Measurements from ENCODE around the gene SPOCK1. TPM values are rescaled to one million over a fixed set of nuclear protein-coding genes. Genes with fewer than 3 reads are reported as not detected.
"Not testable (repeated sequence)": the region's sequence is repeated elsewhere in the genome, so short reads cannot be mapped to it uniquely, and the experiment has no call there.

Gene SPOCK1
- total and polyA plus RNA-seq, 3 donors from 2014 or later, result 63.8 to 111 (median 101) TPM

GRCh38 chr5:137395011-137395755 is 103.9 kb downstream of the SPOCK1 start:
- Histone ChIP-seq H3K36me3 (ENCODE audit: low read depth, missing control alignments) (no peaks in the 10 kb centered on the region), H3K9me3 (no peaks in the 10 kb centered on the region), H3K4me3 (no peak overlapping the region), H3K27me3 (no peaks in the 10 kb centered on the region), H3K4me1 (no peaks in the 10 kb centered on the region), H3K27ac (no peak overlapping the region)
- WGBS, 2 donors, result 93 to 94% methylated on average over 4 of the region's 4 CpGs
- no peak for DNase-seq
- TF ChIP-seq POLR2A (IDR thresholded peaks at IDR 0.05) (no peak), CTCF (IDR thresholded peaks at IDR 0.05) (no peak)
- intact Hi-C loops (cut with DNase I; ENCODE audit: low total_unique reads), result no loop called here

GRCh38 chr5:137394380-137394779 is 104.7 kb downstream of the SPOCK1 start:
- no peaks in the 10 kb centered on the region for H3K4me1 ChIP-seq
- no peak for TF ChIP-seq CTCF (IDR thresholded peaks at IDR 0.05)
- TF ChIP-seq POLR2A (IDR thresholded peaks at IDR 0.05), result no peak
- H3K27me3 ChIP-seq, result no peaks in the 10 kb centered on the region
- DNase-seq, result no peak
- no peaks in the 10 kb centered on the region for H3K36me3 ChIP-seq (ENCODE audit: low read depth, missing control alignments)
- H3K9me3 ChIP-seq, result no peaks in the 10 kb centered on the region
- 75 to 85% methylated on average over 1 of the region's 1 CpG for WGBS, 2 donors
- intact Hi-C loops (cut with DNase I; ENCODE audit: low total_unique reads), result no loop called here
- H3K4me3 ChIP-seq, result no peak overlapping the region
- H3K27ac ChIP-seq, result no peak overlapping the region

GRCh38 chr5:137393196-137393993 is 105.7 kb downstream of the SPOCK1 start:
- Histone ChIP-seq H3K36me3 (ENCODE audit: low read depth, missing control alignments) (no peaks in the 10 kb centered on the region), H3K9me3 (no peaks in the 10 kb centered on the region), H3K4me1 (no peaks in the 10 kb centered on the region), H3K27me3 (no peaks in the 10 kb centered on the region), H3K4me3 (no peak overlapping the region), H3K27ac (no peak overlapping the region)
- TF ChIP-seq CTCF (IDR thresholded peaks at IDR 0.05), result no peak
- TF ChIP-seq POLR2A (IDR thresholded peaks at IDR 0.05), result no peak
- intact Hi-C loops (cut with DNase I; ENCODE audit: low total_unique reads), result no loop called here
- 75 to 88% methylated on average over 1 of the region's 1 CpG for WGBS, 2 donors
- DNase-seq, result no peak

- 84 to 90% methylated on average over 4 of the region's 4 CpGs for WGBS, 2 donors
- no peak overlapping the region for H3K27ac ChIP-seq
- no peaks in the 10 kb centered on the region for H3K36me3 ChIP-seq (ENCODE audit: low read depth, missing control alignments)
- no peaks in the 10 kb centered on the region for H3K27me3 ChIP-seq
- intact Hi-C loops (cut with DNase I; ENCODE audit: low total_unique reads), result no loop called here
- no peaks in the 10 kb centered on the region for H3K9me3 ChIP-seq
- no peak for DNase-seq
- H3K4me1 ChIP-seq, result no peaks in the 10 kb centered on the region
- no peak for TF ChIP-seq CTCF (IDR thresholded peaks at IDR 0.05)
- TF ChIP-seq POLR2A (IDR thresholded peaks at IDR 0.05), result no peak
- no peak overlapping the region for H3K4me3 ChIP-seq
Observed at GRCh38 chr5:137392261-137392660, 106.9 kb downstream of the SPOCK1 start.

GRCh38 chr5:137391044-137391443 is 108.1 kb downstream of the SPOCK1 start:
- 91 to 93% methylated on average over 7 of the region's 7 CpGs for WGBS, 2 donors
- H3K9me3 ChIP-seq; H3K27ac ChIP-seq; DNase-seq; H3K4me3 ChIP-seq; H3K36me3 ChIP-seq (ENCODE audit: low read depth, missing control alignments); H3K27me3 ChIP-seq; intact Hi-C loops (cut with DNase I; ENCODE audit: low total_unique reads); H3K4me1 ChIP-seq: not testable (repeated sequence)
